ENCODE measurements around the gene CHST3.
"Not testable (repeated sequence)": the region's sequence is repeated elsewhere in the genome, so short reads cannot be mapped to it uniquely, and the experiment has no call there.

The CHST3 gene

DNA sequence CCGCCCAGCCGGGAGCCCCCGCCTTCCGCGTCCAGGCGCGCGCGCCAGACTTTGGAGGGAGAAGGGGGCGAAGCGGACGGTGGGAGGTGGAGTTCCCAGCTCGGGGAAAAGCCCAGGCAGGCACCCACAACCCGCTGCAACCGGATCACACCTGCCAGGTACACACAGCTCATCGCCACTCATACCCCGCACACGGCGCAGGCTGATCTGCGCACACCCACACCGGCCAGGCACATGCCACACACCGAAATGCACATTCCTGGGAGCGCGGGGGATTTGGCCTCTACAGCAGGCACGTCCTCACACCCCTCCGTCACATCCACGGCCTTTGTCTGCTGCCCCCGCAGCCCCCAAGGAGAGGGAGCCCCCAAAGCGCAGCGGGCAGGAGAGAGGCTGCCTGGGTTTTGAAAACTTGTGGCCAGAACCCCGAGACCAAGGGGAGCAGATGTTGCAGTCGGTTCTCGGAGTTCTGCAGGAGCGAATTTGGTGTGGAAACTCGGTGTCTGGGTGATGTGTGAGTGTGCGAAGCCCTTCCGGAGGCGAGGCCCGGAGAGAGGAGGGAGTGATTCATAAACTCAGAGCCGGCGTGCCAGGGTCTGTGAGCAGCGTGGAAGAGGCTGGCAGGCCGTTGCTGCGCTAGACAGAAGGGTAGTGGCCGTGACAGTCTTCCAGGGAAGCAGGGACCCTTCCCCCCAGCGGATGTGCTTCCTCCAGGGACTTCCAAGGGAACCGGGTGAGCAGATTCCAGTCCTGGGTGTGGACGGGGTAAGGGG is 734 bp downstream of the CHST3 start:
- H3K4me1 ChIP-seq (ENCODE audit: insufficient read depth, insufficient read length), result no peaks in the 10 kb centered on the region
- no peak for DNase-seq (ENCODE audit: low read depth, low spot score)
- no peaks in the 10 kb centered on the region for H3K9me3 ChIP-seq (ENCODE audit: insufficient read depth, low read length)
- H3K27me3 ChIP-seq (ENCODE audit: insufficient read depth, insufficient read length), result peaks cover 44% of the 10 kb centered on the region
- H3K36me3 ChIP-seq (ENCODE audit: insufficient read depth, insufficient read length, low read length), result no peaks in the 10 kb centered on the region
- TF ChIP-seq YY1 (IDR thresholded peaks at IDR 0.05; ENCODE audit: insufficient read depth, insufficient read length) (no peak), SUZ12 (IDR thresholded peaks at IDR 0.05; ENCODE audit: extremely low read depth, insufficient read depth, insufficient read length) (no peak), ZNF274 (IDR thresholded peaks at IDR 0.05; ENCODE audit: low read depth, low read length) (no peak)
- H3K9ac ChIP-seq (ENCODE audit: insufficient read length, low read depth), result peak overlapping the region; percentile 79
- H3K4me3 ChIP-seq (ENCODE audit: insufficient read length, low read depth), result peak overlapping the region; percentile 69

DNA sequence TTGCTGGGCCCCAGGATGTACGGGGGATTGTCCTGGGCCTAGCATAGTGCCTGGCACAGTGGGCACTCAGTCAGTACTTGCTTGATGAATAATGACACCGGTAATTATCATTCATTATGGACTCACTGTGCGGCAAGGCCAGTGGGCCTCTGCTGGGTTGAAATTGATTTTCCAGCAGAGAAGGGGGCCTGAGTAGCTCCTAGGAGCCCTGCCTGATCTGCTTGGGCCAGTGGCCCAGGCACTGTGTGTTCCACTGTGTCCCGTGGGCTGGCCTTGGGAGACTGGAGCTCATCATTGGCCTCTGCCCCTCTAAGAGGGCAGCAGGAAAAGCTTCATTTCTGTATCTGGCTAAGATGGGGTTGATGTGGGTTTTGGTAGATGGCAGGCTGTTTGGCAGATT is 1.4 kb downstream of the CHST3 start:
- Histone ChIP-seq H3K4me3 (ENCODE audit: insufficient read length, low read depth) (peak overlapping the region; percentile 69), H3K9me3 (ENCODE audit: insufficient read depth, low read length) (no peaks in the 10 kb centered on the region), H3K36me3 (ENCODE audit: insufficient read depth, insufficient read length, low read length) (no peaks in the 10 kb centered on the region), H3K4me1 (ENCODE audit: insufficient read depth, insufficient read length) (no peaks in the 10 kb centered on the region), H3K9ac (ENCODE audit: insufficient read length, low read depth) (peak overlapping the region; percentile 29), H3K27me3 (ENCODE audit: insufficient read depth, insufficient read length) (peaks cover 44% of the 10 kb centered on the region)
- no peak for DNase-seq (ENCODE audit: low read depth, low spot score)
- TF ChIP-seq ZNF274 (IDR thresholded peaks at IDR 0.05; ENCODE audit: low read depth, low read length), result no peak
- TF ChIP-seq SUZ12 (IDR thresholded peaks at IDR 0.05; ENCODE audit: extremely low read depth, insufficient read depth, insufficient read length), result no peak
- TF ChIP-seq YY1 (IDR thresholded peaks at IDR 0.05; ENCODE audit: insufficient read depth, insufficient read length), result no peak

DNA sequence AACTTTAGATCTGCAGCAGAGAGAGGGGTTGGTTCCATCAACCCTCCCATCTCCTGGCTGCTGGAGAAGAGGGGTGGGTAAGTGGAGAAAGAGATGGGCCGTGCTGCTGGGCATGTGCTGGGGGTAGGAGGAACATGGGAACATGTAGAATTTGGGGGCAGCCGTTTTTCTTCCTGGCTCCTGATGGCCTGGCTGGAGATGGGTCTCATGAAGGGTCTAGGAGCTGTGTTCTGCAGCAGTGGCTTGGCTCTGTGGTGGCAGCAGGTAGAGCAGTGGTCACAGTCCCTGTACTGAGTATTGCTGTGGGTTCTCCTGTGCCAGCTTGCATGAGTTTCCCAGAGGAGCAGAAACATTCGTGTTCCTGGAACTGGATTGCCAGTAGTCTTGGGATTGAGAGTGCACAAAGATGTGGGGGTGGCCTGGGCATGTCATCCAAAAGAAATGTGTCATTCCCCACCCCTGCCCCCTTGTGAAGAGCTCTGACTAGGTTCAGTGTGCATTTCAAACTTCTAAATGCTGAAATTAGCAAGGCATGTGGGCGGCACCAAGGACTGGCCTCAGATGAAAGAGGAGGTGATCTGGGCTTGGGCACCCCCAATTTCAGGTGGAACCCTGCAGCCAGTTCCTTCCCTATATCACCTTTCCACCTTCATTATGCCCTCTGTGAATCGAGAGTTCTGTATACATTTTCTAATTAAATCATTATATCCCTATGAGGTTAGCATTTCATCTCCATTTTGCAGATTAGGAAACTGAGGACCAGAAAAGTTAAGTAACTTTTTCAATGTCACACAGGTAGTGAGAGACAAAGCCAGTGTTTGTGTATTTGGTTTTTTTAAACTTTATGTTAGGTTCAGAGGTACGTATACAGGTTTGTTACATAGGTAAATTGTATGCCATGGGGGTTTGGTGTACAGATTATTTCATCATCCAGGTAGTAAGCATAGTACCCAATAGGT is 2.1 kb downstream of the CHST3 start:
- Histone ChIP-seq H3K27me3 (ENCODE audit: insufficient read depth, insufficient read length) (peaks cover 40% of the 10 kb centered on the region), H3K4me1 (ENCODE audit: insufficient read depth, insufficient read length) (peaks cover 4% of the 10 kb centered on the region), H3K9ac (ENCODE audit: insufficient read length, low read depth) (peak overlapping the region; percentile 8), H3K4me3 (ENCODE audit: insufficient read length, low read depth) (no peak overlapping the region), H3K36me3 (ENCODE audit: insufficient read depth, insufficient read length, low read length) (no peaks in the 10 kb centered on the region), H3K9me3 (ENCODE audit: insufficient read depth, low read length) (no peaks in the 10 kb centered on the region)
- DNase-seq (ENCODE audit: low read depth, low spot score), result no peak
- no peak for TF ChIP-seq ZNF274 (IDR thresholded peaks at IDR 0.05; ENCODE audit: low read depth, low read length)
- TF ChIP-seq SUZ12 (IDR thresholded peaks at IDR 0.05; ENCODE audit: extremely low read depth, insufficient read depth, insufficient read length), result no peak
- TF ChIP-seq YY1 (IDR thresholded peaks at IDR 0.05; ENCODE audit: insufficient read depth, insufficient read length), result no peak

DNA sequence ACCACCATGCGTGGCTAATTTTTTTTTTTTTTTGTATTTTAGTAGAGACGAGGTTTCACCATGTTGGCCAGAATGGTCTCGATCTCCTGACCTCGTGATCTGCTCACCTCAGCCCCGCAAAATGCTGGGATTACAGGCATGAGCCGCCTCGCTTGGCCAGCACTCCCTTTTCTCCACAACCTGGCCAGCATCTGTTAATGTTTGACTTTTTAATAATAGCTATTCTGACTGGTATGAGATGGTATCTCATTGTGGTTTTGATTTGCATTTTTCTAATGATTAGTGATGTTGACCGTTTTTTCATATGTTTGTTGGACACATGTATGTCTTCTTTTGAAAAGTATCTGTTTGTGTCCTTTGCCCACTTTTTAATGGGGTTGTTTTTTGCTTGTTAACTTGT is 3.8 kb downstream of the CHST3 start:
- H3K9ac ChIP-seq (ENCODE audit: insufficient read length, low read depth); H3K9me3 ChIP-seq (ENCODE audit: insufficient read depth, low read length); H3K4me1 ChIP-seq (ENCODE audit: insufficient read depth, insufficient read length); DNase-seq (ENCODE audit: low read depth, low spot score); H3K4me3 ChIP-seq (ENCODE audit: insufficient read length, low read depth): not testable (repeated sequence)
- Histone ChIP-seq H3K36me3 (ENCODE audit: insufficient read depth, insufficient read length, low read length) (peaks cover 11% of the 10 kb centered on the region), H3K27me3 (ENCODE audit: insufficient read depth, insufficient read length) (peaks cover 24% of the 10 kb centered on the region)

DNA sequence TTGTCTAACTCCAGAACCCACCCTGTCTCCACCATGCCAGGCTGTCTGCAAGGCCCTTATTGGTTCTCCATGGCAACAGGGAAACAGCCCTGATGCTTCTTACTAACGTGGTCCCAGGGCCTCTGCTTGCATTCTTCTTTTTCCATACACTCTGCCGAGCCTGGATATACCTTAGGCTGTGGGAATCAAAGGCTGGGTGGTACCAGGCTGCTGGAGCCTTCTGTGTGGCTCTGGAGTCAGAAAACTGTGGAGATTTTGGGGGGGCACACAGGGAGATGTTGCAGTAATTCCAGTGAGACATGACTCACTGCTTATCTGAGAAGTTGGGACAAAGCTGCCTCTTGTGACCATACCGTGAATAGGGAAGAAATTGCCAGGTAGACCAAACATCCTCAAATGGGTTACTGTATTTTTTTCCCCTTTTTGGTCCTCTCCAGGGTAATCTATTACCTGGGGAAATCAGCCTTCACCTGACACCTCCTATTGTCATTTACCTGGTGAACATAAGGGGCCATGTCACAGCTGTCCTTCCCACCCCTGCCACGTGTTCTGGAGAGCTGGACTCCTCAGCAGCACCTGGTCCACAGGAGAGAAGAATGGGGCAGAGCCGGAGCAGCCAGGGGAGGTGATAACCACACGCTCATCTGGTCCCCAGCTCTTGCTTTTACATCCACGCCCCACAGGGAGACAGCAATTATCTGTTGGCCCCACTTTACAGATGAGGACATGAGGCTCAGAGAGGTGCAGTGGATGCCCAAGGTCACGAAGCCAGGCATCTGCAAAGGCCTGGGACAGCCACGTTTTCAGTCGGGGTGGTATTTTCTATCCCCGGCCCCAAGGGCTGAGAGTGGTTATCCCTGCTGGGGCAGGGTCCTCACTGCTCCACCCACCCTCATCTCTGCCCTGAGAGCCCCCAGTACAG is 4.6 kb downstream of the CHST3 start:
- H3K27me3 ChIP-seq (ENCODE audit: insufficient read depth, insufficient read length), result peaks cover 15% of the 10 kb centered on the region
- DNase-seq (ENCODE audit: low read depth, low spot score), result no peak

DNA sequence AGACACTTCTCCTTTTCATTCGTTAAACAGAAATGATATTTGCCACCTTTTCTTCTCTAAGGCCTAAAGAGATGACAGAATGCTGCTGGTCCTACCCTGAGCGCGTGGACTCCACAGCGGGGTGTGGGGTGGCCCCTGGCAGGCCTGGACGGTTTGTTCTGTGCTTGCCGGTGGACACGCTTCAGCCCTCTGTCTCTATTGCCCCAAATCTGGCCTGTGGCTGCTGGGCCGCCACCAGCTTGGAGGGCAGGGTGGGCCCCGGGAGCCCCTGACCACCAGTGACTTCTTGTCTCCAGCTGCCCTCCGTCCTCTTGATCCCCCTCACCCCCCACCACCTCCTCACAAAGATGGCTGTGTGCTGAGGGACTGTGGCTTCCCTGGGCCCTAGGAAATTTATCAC is 5.7 kb downstream of the CHST3 start:
- DNase-seq (ENCODE audit: low read depth, low spot score), result no peak
- TF ChIP-seq ZNF274 (IDR thresholded peaks at IDR 0.05; ENCODE audit: low read depth, low read length), result no peak
- no peak for TF ChIP-seq SUZ12 (IDR thresholded peaks at IDR 0.05; ENCODE audit: extremely low read depth, insufficient read depth, insufficient read length)
- no peak for TF ChIP-seq YY1 (IDR thresholded peaks at IDR 0.05; ENCODE audit: insufficient read depth, insufficient read length)
- H3K9ac ChIP-seq (ENCODE audit: insufficient read length, low read depth), result no peak overlapping the region
- H3K27me3 ChIP-seq (ENCODE audit: insufficient read depth, insufficient read length), result peaks cover 10% of the 10 kb centered on the region
- H3K36me3 ChIP-seq (ENCODE audit: insufficient read depth, insufficient read length, low read length), result peaks cover 11% of the 10 kb centered on the region
- H3K4me3 ChIP-seq (ENCODE audit: insufficient read length, low read depth), result no peak overlapping the region
- no peaks in the 10 kb centered on the region for H3K9me3 ChIP-seq (ENCODE audit: insufficient read depth, low read length)
- H3K4me1 ChIP-seq (ENCODE audit: insufficient read depth, insufficient read length), result peaks cover 12% of the 10 kb centered on the region

More for the DNA sequence above, 4.6 kb downstream of the CHST3 start:
- Histone ChIP-seq H3K36me3 (ENCODE audit: insufficient read depth, insufficient read length, low read length) (peaks cover 11% of the 10 kb centered on the region), H3K4me3 (ENCODE audit: insufficient read length, low read depth) (no peak overlapping the region), H3K9me3 (ENCODE audit: insufficient read depth, low read length) (no peaks in the 10 kb centered on the region), H3K4me1 (ENCODE audit: insufficient read depth, insufficient read length) (peaks cover 8% of the 10 kb centered on the region), H3K9ac (ENCODE audit: insufficient read length, low read depth) (no peak overlapping the region)
- no peak for TF ChIP-seq YY1 (IDR thresholded peaks at IDR 0.05; ENCODE audit: insufficient read depth, insufficient read length)
- no peak for TF ChIP-seq ZNF274 (IDR thresholded peaks at IDR 0.05; ENCODE audit: low read depth, low read length)
- TF ChIP-seq SUZ12 (IDR thresholded peaks at IDR 0.05; ENCODE audit: extremely low read depth, insufficient read depth, insufficient read length), result no peak
